NCI-H748 (cell line): ENCODE data around the gene BCAP29.

Experiments
- DNase-seq: peaks from one replicate; lab custom pipeline; 2025; ENCODE audit not compliant: unreplicated experiment; lab: John Stamatoyannopoulos, UW

Gene BCAP29

GRCh38 chr7:107661865-107662379, 81.9 kb downstream of the BCAP29 start:
- DNase-seq: no peak

DNA sequence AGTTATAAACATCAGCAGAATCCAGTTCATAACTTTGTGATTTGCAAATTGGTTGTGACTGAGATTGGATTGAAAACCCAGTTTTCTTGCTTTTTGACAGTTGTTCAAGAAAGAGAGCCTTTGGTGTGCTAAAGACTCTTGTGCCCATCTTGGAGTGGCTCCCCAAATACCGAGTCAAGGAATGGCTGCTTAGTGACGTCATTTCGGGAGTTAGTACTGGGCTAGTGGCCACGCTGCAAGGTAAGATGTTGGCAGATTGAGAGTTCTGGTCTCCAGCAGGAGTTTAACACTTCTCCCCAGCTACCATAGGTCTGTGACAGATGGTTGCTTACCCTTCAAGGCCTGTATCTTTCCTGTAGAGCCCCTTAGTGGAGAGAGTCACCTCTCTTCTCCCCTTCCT, 83.2 kb downstream of the BCAP29 start:
- no peak for DNase-seq

DNA sequence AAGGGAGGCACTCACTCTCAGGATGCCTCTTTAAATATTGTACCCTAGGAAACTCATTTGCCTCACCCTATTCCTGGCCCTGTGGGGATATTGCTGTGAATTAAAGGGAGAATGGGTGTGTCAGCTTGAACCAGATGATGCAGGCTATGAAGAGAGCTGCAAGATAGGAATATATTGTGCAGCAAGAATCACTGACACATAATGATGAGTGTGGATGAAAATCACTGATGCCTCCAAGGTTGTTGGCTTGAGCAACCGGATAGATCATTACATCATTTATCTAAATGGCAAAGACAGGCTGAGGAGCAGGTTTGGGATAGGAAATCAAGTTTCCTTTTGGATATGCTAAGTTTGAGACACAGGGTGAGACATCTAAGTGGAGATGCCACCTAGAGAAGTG, 86.7 kb downstream of the BCAP29 start:
- DNase-seq: no peak

DNA sequence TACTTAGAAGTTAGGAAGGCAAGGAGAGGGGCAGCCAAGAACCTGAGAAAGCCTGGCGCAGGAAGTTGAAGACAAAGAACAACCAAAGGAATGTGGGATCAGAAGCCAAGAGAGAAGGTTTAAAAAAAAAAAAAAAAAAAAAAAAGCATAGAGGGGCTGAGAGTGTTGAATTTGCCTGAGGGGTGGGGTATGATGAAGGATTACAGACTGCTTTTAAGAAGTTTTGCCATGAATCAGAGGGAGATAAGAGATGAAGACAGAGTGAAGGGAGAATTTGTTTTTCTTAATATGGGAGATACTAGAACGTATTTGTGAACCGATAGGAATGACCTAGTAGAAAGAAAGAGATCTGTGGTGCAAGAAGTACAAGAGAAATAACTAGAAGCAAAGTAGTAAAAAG, 87.3 kb downstream of the BCAP29 start:
- no peak for DNase-seq

DNA sequence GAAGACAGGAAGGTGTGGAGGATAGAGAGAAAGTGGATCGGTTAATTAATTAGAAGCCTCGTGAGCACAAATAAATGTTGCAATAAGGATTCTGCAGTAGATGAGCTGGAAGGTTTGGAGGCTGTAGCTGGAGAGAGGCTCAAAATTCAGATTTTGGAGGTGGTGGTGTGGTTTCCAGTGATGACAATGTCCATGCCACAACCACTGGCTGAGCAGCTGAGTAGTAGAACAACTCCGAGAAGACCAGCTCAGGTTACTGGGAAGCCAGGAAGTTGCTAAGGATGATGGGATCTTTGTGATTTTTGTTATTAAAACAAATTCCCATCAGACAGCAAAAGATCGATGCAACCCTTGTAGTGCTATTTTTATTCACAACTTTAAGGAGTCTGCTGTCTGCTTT, 88.2 kb downstream of the BCAP29 start:
- DNase-seq: no peak
